ENCODE data around the gene DNAL1. TPM values are rescaled to one million over a fixed set of nuclear protein-coding genes. Genes with fewer than 3 reads are reported as not detected.

The DNAL1 gene
- total and polyA plus RNA-seq, 10 of the 15 experiments (the other 5 are each of a cell fraction or from before 2014, with no cell fraction given), result 2.4 to 18.2 (median 7.4) TPM

GRCh38 chr14:73696466-73697400, 51.9 kb downstream of the DNAL1 start (continued):
- TF ChIP-seq RELA (IDR thresholded peaks at IDR 0.05; ENCODE audit: borderline replicate concordance, partially characterized antibody) (no peak), ZBTB11 (CRISPR knock-in tag; IDR thresholded peaks at IDR 0.05) (no peak), IRF4 (IDR thresholded peaks at IDR 0.05; ENCODE audit: low read depth, low read length) (peak; percentile 99), ZZZ3 (IDR thresholded peaks at IDR 0.05; ENCODE audit: control insufficient read depth, insufficient read length, low read depth) (no peak), BCLAF1 (IDR thresholded peaks at IDR 0.05) (no peak), FOXK2 (IDR thresholded peaks at IDR 0.05) (no peak), EP300 (IDR thresholded peaks at IDR 0.05; ENCODE audit: borderline replicate concordance in 1 of 2, control insufficient read depth in 1 of 2, low read depth in 2 of 2, low read length in 2 of 2) (peak; percentile 72 to 97), TAF1 (IDR thresholded peaks at IDR 0.05; ENCODE audit: borderline replicate concordance, low read depth, low read length) (no peak), NFYA (IDR thresholded peaks at IDR 0.05; ENCODE audit: borderline replicate concordance, low read depth, low read length) (no peak), NFIC (IDR thresholded peaks at IDR 0.05; ENCODE audit: low read depth, low read length) (peak; percentile 99), SUZ12 (IDR thresholded peaks at IDR 0.05; ENCODE audit: unreplicated experiment) (no peak), SMAD1 (IDR thresholded peaks at IDR 0.05; ENCODE audit: low read depth, partially characterized antibody) (no peak), MYB (IDR thresholded peaks at IDR 0.05; ENCODE audit: borderline replicate concordance, low read depth, low read length) (no peak), POLR2AphosphoS2 (IDR thresholded peaks at IDR 0.05; ENCODE audit: low read depth, low read length) (no peak), TARDBP (IDR thresholded peaks at IDR 0.05; ENCODE audit: borderline replicate concordance) (no peak), EED (IDR thresholded peaks at IDR 0.05; ENCODE audit: low read depth) (peak; percentile 86), KLF5 (IDR thresholded peaks at IDR 0.05; ENCODE audit: partially characterized antibody) (peak; percentile 55), KAT2A (conservative IDR thresholded peaks at IDR 0.05; ENCODE audit: control insufficient read depth, low read depth, low read length) (no peak), CTCF (IDR thresholded peaks at IDR 0.05 in 2 of 3, conservative IDR thresholded peaks at IDR 0.05 in 1 of 3; ENCODE audit: control insufficient read depth in 2 of 3, extremely low read depth in 1 of 3, insufficient read depth in 1 of 3, low read depth in 3 of 3, low read length in 3 of 3) (no peak), SPI1 (IDR thresholded peaks at IDR 0.05; ENCODE audit: borderline replicate concordance, insufficient read depth, low read depth, low read length) (no peak), CBX5 (IDR thresholded peaks at IDR 0.05; ENCODE audit: low read depth) (0 out of 2 replicates have a peak, but pooled peaks have one; percentile 28)

Data from GM12878 (cell line).